Hepatocyte (in vitro differentiated cells): ENCODE results near the gene CCDC174. TPM values are rescaled to one million over a fixed set of nuclear protein-coding genes. Genes with fewer than 3 reads are reported as not detected.

ENCODE experiments used
- DNase-seq: peaks from one replicate; pipeline ENCODE4 v3.0.0-alpha.2; 2016; ENCODE audit warnings: low spot score
- H2AFZ ChIP-seq: fragments of 200-600 bp; sonication (generic); 2 replicates; pipeline ENCODE4 v1.6.0; 2016; ENCODE audit warnings: antibody characterized with exemption, mild to moderate bottlenecking
- H3K27ac ChIP-seq: fragments of 200-600 bp; sonication (generic); 2 replicates; pipeline ENCODE4 v1.5.1; 2016; ENCODE audit warnings: mild to moderate bottlenecking
- H3K27me3 ChIP-seq: fragments of 200-600 bp; sonication (generic); 2 replicates; pipeline ENCODE4 v1.6.1; 2016
- H3K36me3 ChIP-seq: fragments of 200-600 bp; sonication (generic); replicated peaks from 2 replicates; pipeline ENCODE4 v1.5.1; 2016; ENCODE audit warnings: low read depth; ENCODE audit not compliant: insufficient read depth
- H3K4me1 ChIP-seq: fragments of 200-600 bp; sonication (generic); 2 replicates; pipeline ENCODE4 v1.5.1; 2016; ENCODE audit warnings: mild to moderate bottlenecking, moderate library complexity; ENCODE audit not compliant: insufficient read depth
- H3K4me2 ChIP-seq: fragments of 200-600 bp; sonication (generic); 2 replicates; pipeline ENCODE4 v1.6.0; 2016
- H3K4me3 ChIP-seq: fragments of 200-600 bp; sonication (generic); 2 replicates; pipeline ENCODE4 v1.5.1; 2016; ENCODE audit warnings: mild to moderate bottlenecking
- H3K79me2 ChIP-seq: fragments of 200-600 bp; sonication (generic); 2 replicates; pipeline ENCODE4 v1.6.0; 2017; ENCODE audit warnings: mild to moderate bottlenecking
- H3K9me2 ChIP-seq: fragments of 200-600 bp; sonication (generic); replicated peaks from 2 replicates; pipeline ENCODE4 v1.6.0; 2017; ENCODE audit warnings: mild to moderate bottlenecking; ENCODE audit not compliant: insufficient read depth
- H3K9me3 ChIP-seq: fragments of 200-600 bp; sonication (generic); 2 replicates; pipeline ENCODE4 v1.5.1; 2016; ENCODE audit warnings: low read depth, mild to moderate bottlenecking
- H4K20me1 ChIP-seq: fragments of 200-600 bp; sonication (generic); 2 replicates; pipeline ENCODE4 v1.6.0; 2016; ENCODE audit warnings: mild to moderate bottlenecking; ENCODE audit not compliant: insufficient read depth, poor library complexity, severe bottlenecking
- CTCF ChIP-seq: fragments of 200-600 bp; sonication (generic); IDR thresholded peaks from 2 replicates; pipeline ENCODE4 v1.5.1; 2016; ENCODE audit warnings: antibody characterized with exemption, mild to moderate bottlenecking; ENCODE audit not compliant: poor library complexity
- EZH2 ChIP-seq: fragments of 200-600 bp; sonication (generic); IDR thresholded peaks from 2 replicates; pipeline ENCODE4 v1.6.1; 2016; ENCODE audit warnings: antibody characterized with exemption, mild to moderate bottlenecking, borderline replicate concordance
- EZH2phosphoT487 ChIP-seq: fragments of 200-600 bp; sonication (generic); IDR thresholded peaks from one replicate; pipeline ENCODE4 v1.6.1; 2018; ENCODE audit warnings: antibody characterized with exemption, mild to moderate bottlenecking, low read depth, moderate library complexity; ENCODE audit not compliant: unreplicated experiment, severe bottlenecking
- WGBS: methylation state at CpG from one replicate; pipeline ENCODE4 v1.1.6; 2016; ENCODE audit warnings: low lambda C conversion rate; ENCODE audit errors: missing lambda C conversion rate; 5-methylcytosine and 5-hydroxymethylcytosine counted together
- polyA plus RNA-seq: library from polyadenylated mRNA; unstranded; fragments of >200 nt; fragmentation: Nextera tagmentation; extraction: Ambion mirVana; gene quantifications from 2 replicates; pipeline ENCODE4 v1.2.1, GENCODE V29; 2016
- total RNA-seq: library from RNA; depleted of rRNA; stranded (reverse); fragments of >200 nt; gene quantifications from 2 replicates; pipeline ENCODE4 v1.2.3, GENCODE V29; 2014

Gene CCDC174
- total and polyA plus RNA-seq, 2 experiments from 2014 or later, result 18.6 to 23.6 TPM

DNA sequence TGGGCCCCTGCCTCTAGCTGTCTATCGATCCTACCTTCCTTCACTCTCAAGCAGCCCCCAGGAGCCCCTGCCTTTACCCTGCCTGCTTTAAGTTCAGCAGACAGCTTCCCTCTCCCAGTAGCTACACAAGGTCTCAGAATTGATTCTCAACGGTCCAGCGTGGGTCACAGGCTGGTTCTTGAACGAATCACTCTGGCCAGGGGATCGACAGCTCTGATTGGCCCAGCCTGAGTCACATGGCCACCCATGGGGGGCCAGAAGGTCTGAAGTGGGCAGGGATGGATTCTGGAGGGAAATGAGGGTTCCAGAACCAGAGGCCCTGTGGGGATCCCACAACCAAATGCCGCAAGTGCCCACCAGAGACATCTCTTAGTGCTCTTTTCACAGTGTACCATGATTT is 23.7 kb upstream of the CCDC174 start:
- Histone ChIP-seq H2AFZ (no peak overlapping the region), H3K79me2 (no peaks in the 10 kb centered on the region), H3K4me3 (no peak overlapping the region), H4K20me1 (no peaks in the 10 kb centered on the region), H3K36me3 (no peaks in the 10 kb centered on the region), H3K9me3 (no peaks in the 10 kb centered on the region), H3K27me3 (no peaks in the 10 kb centered on the region), H3K4me2 (no peak overlapping the region), H3K9me2 (no peaks in the 10 kb centered on the region), H3K4me1 (peaks cover 2% of the 10 kb centered on the region), H3K27ac (no peak overlapping the region)
- DNase-seq, result no peak
- TF ChIP-seq EZH2phosphoT487, result no peak
- TF ChIP-seq CTCF, result no peak
- TF ChIP-seq EZH2, result no peak
- WGBS, result 93% methylated on average over 6 of the region's 6 CpGs

DNA sequence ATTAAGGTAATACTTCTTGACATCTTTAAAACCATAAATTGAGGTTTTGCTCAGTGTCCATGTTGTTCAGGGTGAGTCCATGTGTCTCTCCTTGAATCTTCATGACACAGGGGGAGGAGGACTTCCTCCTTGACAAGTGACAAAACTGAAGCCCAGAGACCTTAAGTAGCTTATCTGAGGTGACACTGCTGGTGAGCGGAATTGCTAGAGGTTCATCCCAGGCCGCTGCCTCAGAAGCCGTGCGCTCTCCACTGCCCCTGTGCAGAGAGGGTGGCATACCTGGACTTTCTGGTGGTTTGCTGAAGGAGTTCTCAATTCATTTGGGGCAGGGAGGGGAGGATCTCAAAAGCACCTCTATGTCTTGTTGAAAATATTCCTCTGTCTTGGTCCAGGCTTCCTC is 23.2 kb upstream of the CCDC174 start:
- H3K4me3 ChIP-seq, result no peak overlapping the region
- no peaks in the 10 kb centered on the region for H3K9me3 ChIP-seq
- no peaks in the 10 kb centered on the region for H3K27me3 ChIP-seq
- no peaks in the 10 kb centered on the region for H3K36me3 ChIP-seq
- no peak for TF ChIP-seq EZH2phosphoT487
- no peak for TF ChIP-seq CTCF
- TF ChIP-seq EZH2, result no peak
- H2AFZ ChIP-seq, result no peak overlapping the region
- peaks cover 2% of the 10 kb centered on the region for H3K4me1 ChIP-seq
- no peaks in the 10 kb centered on the region for H3K79me2 ChIP-seq
- 96% methylated on average over 4 of the region's 4 CpGs for WGBS
- no peak overlapping the region for H3K27ac ChIP-seq
- no peak overlapping the region for H3K4me2 ChIP-seq
- DNase-seq, result no peak
- no peaks in the 10 kb centered on the region for H3K9me2 ChIP-seq
- H4K20me1 ChIP-seq, result no peaks in the 10 kb centered on the region

DNA sequence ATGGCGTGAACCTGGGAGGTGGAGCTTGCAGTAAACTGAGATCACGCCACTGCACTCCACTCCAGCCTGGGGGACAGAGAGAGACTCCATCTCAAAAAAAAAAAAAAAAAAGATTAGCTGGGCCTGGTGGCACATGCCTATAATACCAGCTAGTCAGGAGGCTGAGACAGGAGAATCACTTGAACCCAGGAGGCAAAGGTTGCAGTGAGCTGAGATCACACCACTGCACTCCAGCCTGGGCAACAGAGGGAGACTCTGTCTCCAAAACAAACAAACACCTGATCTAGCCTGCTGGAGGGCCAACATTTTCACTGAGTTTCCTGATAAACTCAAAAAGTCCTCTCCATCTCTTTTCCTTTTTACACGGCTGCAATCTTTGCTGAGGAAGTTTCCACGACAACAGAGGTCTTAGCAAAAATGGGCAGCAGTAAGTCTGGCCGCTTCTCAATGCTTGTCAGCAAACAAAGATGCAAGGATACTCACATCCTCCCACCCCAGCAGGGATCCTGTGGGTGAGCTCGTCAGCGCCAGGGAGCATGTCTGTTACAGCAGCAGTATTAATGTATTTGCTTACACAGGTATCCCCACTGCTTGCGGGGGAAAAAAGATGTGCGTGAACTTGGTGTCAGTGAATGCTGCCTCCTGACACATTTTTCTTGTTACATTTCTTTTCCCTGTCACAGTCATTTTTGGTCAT is 21.0 kb upstream of the CCDC174 start:
- Histone ChIP-seq H2AFZ (no peak overlapping the region), H3K4me3 (no peak overlapping the region), H3K4me2 (no peak overlapping the region), H3K27me3 (no peaks in the 10 kb centered on the region), H3K36me3 (no peaks in the 10 kb centered on the region), H3K9me3 (no peaks in the 10 kb centered on the region), H3K9me2 (no peaks in the 10 kb centered on the region), H3K27ac (no peak overlapping the region), H3K4me1 (peaks cover 2% of the 10 kb centered on the region), H3K79me2 (no peaks in the 10 kb centered on the region), H4K20me1 (no peaks in the 10 kb centered on the region)
- WGBS, result 82% methylated on average over 9 of the region's 9 CpGs
- TF ChIP-seq EZH2, result no peak
- TF ChIP-seq CTCF, result no peak
- no peak for TF ChIP-seq EZH2phosphoT487
- no peak for DNase-seq
